C4-2B (cell line): ENCODE data around the gene KRTAP12-3.
"Not testable (repeated sequence)": the region's sequence is repeated elsewhere in the genome, so short reads cannot be mapped to it uniquely, and the experiment has no call there.

Experiments used
- CTCF ChIP-seq: fragments of 450-650 bp; conservative IDR thresholded peaks from 2 replicates; pipeline ENCODE4 v1.5.1; 2017; ENCODE audit warnings: mild to moderate bottlenecking
- ZFX ChIP-seq: fragments of 450-650 bp; IDR thresholded peaks from 2 replicates; pipeline ENCODE4 v1.6.1; 2017

- not testable (repeated sequence) for TF ChIP-seq CTCF, ZFX
Observed at GRCh38 chr21:44646366-44647221, 11.1 kb upstream of the KRTAP12-3 start, which contains the start of gene KRTAP10-11.
